Trophoblast cell (in vitro differentiated cells and primary cell): ENCODE results near the gene MAPK13.

ENCODE experiments used
- DNase-seq, 2 donors: peaks; one replicate each; pipeline ENCODE4 v3.0.0-alpha.2; 2016
- H2AFZ ChIP-seq: 2 replicates; pipeline ENCODE4 v1.6.1; 2013; ENCODE audit warnings: low read length, moderate library complexity, mild to moderate bottlenecking; ENCODE audit not compliant: insufficient read depth, poor library complexity
- H2AK5ac ChIP-seq: 2 replicates; pipeline ENCODE4 v1.6.1; 2013; ENCODE audit warnings: mild to moderate bottlenecking, low read length
- H2BK120ac ChIP-seq: 2 replicates; pipeline ENCODE4 v1.6.1; 2013; ENCODE audit warnings: low read length, mild to moderate bottlenecking, moderate library complexity; ENCODE audit not compliant: insufficient read depth, poor library complexity
- H2BK12ac ChIP-seq: 2 replicates; pipeline ENCODE4 v1.6.1; 2013; ENCODE audit warnings: mild to moderate bottlenecking, low read length, moderate library complexity
- H2BK5ac ChIP-seq: 2 replicates; pipeline ENCODE4 v1.6.1; 2013; ENCODE audit warnings: low read length, low read depth, moderate library complexity, mild to moderate bottlenecking; ENCODE audit not compliant: poor library complexity
- H3K14ac ChIP-seq: 2 replicates; pipeline ENCODE4 v1.6.1; 2013; ENCODE audit warnings: mild to moderate bottlenecking, low read length
- H3K18ac ChIP-seq: 2 replicates; pipeline ENCODE4 v1.6.1; 2013; ENCODE audit warnings: mild to moderate bottlenecking, low read length
- H3K23ac ChIP-seq: 2 replicates; pipeline ENCODE4 v1.6.1; 2013; ENCODE audit warnings: low read length
- H3K27ac ChIP-seq: 2 replicates; pipeline ENCODE4 v1.5.1; 2013; ENCODE audit warnings: low read depth, mild to moderate bottlenecking, inconsistent platforms, low read length, moderate library complexity
- H3K27me3 ChIP-seq: 2 replicates; pipeline ENCODE4 v1.6.1; 2013; ENCODE audit warnings: inconsistent platforms, mild to moderate bottlenecking, low read length, moderate library complexity; ENCODE audit not compliant: insufficient read depth
- H3K36me3 ChIP-seq, 2 experiments: 1 replicate in 1 of 2; 2 replicates in 1 of 2; pipeline ENCODE4 v1.6.1; 2013; ENCODE audit warnings: low read length in 2 of 2, mild to moderate bottlenecking in 2 of 2, moderate library complexity in 1 of 2; ENCODE audit not compliant: insufficient read depth in 2 of 2, control insufficient read depth in 1 of 2
- H3K4ac ChIP-seq: 2 replicates; pipeline ENCODE4 v1.6.1; 2013; ENCODE audit warnings: low read depth, mild to moderate bottlenecking, low read length, moderate library complexity
- H3K4me1 ChIP-seq, 2 experiments: 1 replicate in 1 of 2; 2 replicates in 1 of 2; pipeline ENCODE4 v1.6.1; 2013; ENCODE audit warnings: low read length in 2 of 2, mild to moderate bottlenecking in 2 of 2, moderate library complexity in 1 of 2; ENCODE audit not compliant: insufficient read depth in 2 of 2, control insufficient read depth in 1 of 2
- H3K4me2 ChIP-seq: 2 replicates; pipeline ENCODE4 v1.6.1; 2013; ENCODE audit warnings: inconsistent platforms, mild to moderate bottlenecking, low read length, moderate library complexity
- H3K4me3 ChIP-seq: 2 replicates; pipeline ENCODE4 v1.5.1; 2013; ENCODE audit warnings: mild to moderate bottlenecking, low read depth, low read length, inconsistent platforms
- H3K79me1 ChIP-seq: one replicate; pipeline ENCODE4 v1.6.1; 2013; ENCODE audit warnings: low read length
- H3K79me2 ChIP-seq: 2 replicates; pipeline ENCODE4 v1.6.1; 2013; ENCODE audit warnings: low read length, mild to moderate bottlenecking; ENCODE audit not compliant: control insufficient read depth, insufficient read depth, poor library complexity
- H3K9ac ChIP-seq: 2 replicates; pipeline ENCODE4 v1.6.1; 2013; ENCODE audit warnings: mild to moderate bottlenecking, low read length
- H3K9me3 ChIP-seq: 2 replicates; pipeline ENCODE4 v1.6.1; 2013; ENCODE audit warnings: low read depth, mild to moderate bottlenecking, control low read depth, inconsistent platforms, low read length; ENCODE audit not compliant: insufficient read depth
- H4K12ac ChIP-seq: 2 replicates; pipeline ENCODE4 v1.6.1; 2013; ENCODE audit warnings: low read depth, mild to moderate bottlenecking, low read length, moderate library complexity
- H4K8ac ChIP-seq: 2 replicates; pipeline ENCODE4 v1.6.1; 2013; ENCODE audit warnings: low read depth, mild to moderate bottlenecking, low read length, moderate library complexity
- H4K91ac ChIP-seq: one replicate; pipeline ENCODE4 v1.6.1; 2013; ENCODE audit warnings: low read depth, mild to moderate bottlenecking, low read length, moderate library complexity
- WGBS: extraction: QIAGEN DNeasy Blood & Tissue Kit; methylation state at CpG from one replicate; pipeline ENCODE4 v1.1.7; 2013; ENCODE audit warnings: missing lambda C conversion rate; ENCODE audit not compliant: insufficient read length, insufficient coverage; ENCODE audit errors: extremely low coverage; 5-methylcytosine and 5-hydroxymethylcytosine counted together

The MAPK13 gene

DNA sequence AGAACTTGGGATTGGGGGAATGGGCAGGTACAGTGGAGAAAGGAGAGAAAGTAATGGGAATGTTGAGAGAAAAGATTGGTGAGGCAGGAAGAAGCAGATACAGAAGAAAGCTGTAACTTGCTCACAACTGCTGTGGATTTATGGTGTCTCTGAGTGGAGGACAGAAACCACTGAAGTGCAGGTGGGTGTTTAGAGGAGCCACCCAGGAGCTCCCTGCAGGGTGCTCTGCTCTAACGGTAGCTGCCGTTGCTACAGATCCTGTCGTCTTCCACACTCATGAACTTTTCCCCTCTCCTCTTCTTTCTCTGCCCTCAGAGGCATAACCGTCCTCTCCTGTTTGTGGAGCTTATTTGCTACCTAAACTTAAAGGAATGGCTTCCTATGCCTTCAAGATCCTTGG, 27.5 kb upstream of the MAPK13 start:
- H3K27me3 ChIP-seq = no peaks in the 10 kb centered on the region
- H3K4me2 ChIP-seq = no peak overlapping the region
- H3K23ac ChIP-seq = no peak overlapping the region
- no peaks in the 10 kb centered on the region for H3K9me3 ChIP-seq
- H3K14ac ChIP-seq = no peak overlapping the region
- no peak overlapping the region for H2AK5ac ChIP-seq
- no CpG with 5 or more reads among the region's 4 CpGs for WGBS
- H3K9ac ChIP-seq = no peak overlapping the region
- H4K91ac ChIP-seq = no peak overlapping the region
- no peak overlapping the region for H2BK120ac ChIP-seq
- H3K27ac ChIP-seq = no peak overlapping the region
- H3K4ac ChIP-seq = no peak overlapping the region
- peaks cover 0 to 2% of the 10 kb centered on the region in 2 experiments for H3K4me1 ChIP-seq
- H2BK12ac ChIP-seq = no peak overlapping the region
- no peak overlapping the region for H3K4me3 ChIP-seq
- H4K12ac ChIP-seq = no peak overlapping the region
- no peak overlapping the region for H4K8ac ChIP-seq
- DNase-seq = no peak
- H3K79me1 ChIP-seq = no peaks in the 10 kb centered on the region
- no peak overlapping the region for H3K18ac ChIP-seq
- peaks cover 3 to 18% of the 10 kb centered on the region in 2 experiments for H3K36me3 ChIP-seq
- no peak overlapping the region for H2AFZ ChIP-seq
- H2BK5ac ChIP-seq = no peak overlapping the region
- no peaks in the 10 kb centered on the region for H3K79me2 ChIP-seq

DNA sequence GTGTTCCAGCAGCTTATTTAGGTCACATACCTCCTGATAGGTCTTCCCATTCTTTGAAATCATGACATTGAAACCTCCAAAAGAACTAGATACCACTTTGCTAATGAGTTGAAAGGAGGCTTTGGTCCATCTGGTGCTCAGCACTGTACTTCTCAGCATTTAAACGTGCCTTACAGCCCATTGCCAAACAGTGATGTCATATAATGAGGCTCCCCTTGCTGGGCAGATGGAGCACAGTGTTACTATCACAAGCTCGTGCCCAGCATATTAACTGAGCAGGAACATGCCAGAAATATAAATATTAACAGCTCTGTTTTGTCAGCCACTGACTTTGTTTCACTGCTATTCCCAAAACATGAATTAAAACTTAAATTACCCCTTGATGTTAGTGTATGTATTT, 25.5 kb upstream of the MAPK13 start:
- no peak overlapping the region for H2BK12ac ChIP-seq
- no peaks in the 10 kb centered on the region for H3K79me1 ChIP-seq
- no peak overlapping the region for H3K4me3 ChIP-seq
- no peak overlapping the region for H3K23ac ChIP-seq
- H3K79me2 ChIP-seq = no peaks in the 10 kb centered on the region
- H3K4me1 ChIP-seq = peaks cover 0 to 2% of the 10 kb centered on the region in 2 experiments
- H3K4ac ChIP-seq = no peak overlapping the region
- peaks cover 8 to 31% of the 10 kb centered on the region in 2 experiments for H3K36me3 ChIP-seq
- H3K27ac ChIP-seq = no peak overlapping the region
- no peak overlapping the region for H4K8ac ChIP-seq
- H3K9me3 ChIP-seq = no peaks in the 10 kb centered on the region
- WGBS = no CpG with 5 or more reads among the region's 2 CpGs
- H3K27me3 ChIP-seq = no peaks in the 10 kb centered on the region
- no peak overlapping the region for H3K4me2 ChIP-seq
- H2AFZ ChIP-seq = no peak overlapping the region
- no peak overlapping the region for H3K9ac ChIP-seq
- no peak overlapping the region for H4K91ac ChIP-seq
- no peak overlapping the region for H4K12ac ChIP-seq
- no peak overlapping the region for H2BK5ac ChIP-seq
- H2AK5ac ChIP-seq = no peak overlapping the region
- no peak overlapping the region for H2BK120ac ChIP-seq
- no peak overlapping the region for H3K14ac ChIP-seq
- no peak overlapping the region for H3K18ac ChIP-seq
- no peak for DNase-seq

DNA sequence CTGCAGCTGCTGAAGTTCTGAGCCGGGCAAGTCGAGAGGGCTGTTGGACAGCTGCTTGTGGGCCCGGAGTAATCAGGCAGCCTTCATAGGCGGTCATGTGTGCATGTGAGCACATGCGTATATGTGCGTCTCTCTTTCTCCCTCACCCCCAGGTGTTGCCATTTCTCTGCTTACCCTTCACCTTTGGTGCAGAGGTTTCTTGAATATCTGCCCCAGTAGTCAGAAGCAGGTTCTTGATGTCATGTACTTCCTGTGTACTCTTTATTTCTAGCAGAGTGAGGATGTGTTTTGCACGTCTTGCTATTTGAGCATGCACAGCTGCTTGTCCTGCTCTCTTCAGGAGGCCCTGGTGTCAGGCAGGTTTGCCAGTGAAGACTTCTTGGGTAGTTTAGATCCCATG, 21.2 kb upstream of the MAPK13 start:
- DNase-seq = no peak
- H2BK5ac ChIP-seq = no peak overlapping the region

DNA sequence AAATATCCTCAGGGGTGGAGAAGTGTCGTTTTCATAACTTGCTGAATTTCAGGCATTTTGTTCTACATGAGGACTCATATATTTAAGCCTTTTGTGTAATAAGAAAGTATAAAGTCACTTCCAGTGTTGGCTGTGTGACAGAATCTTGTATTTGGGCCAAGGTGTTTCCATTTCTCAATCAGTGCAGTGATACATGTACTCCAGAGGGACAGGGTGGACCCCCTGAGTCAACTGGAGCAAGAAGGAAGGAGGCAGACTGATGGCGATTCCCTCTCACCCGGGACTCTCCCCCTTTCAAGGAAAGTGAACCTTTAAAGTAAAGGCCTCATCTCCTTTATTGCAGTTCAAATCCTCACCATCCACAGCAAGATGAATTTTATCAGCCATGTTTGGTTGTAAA, 20.3 kb upstream of the MAPK13 start:
- H4K91ac ChIP-seq = no peak overlapping the region
- no peak overlapping the region for H4K12ac ChIP-seq

More for the DNA sequence above, 21.2 kb upstream of the MAPK13 start:
- no peaks in the 10 kb centered on the region for H3K27me3 ChIP-seq
- no CpG with 5 or more reads among the region's 7 CpGs for WGBS
- no peaks in the 10 kb centered on the region for H3K79me2 ChIP-seq
- no peak overlapping the region for H4K91ac ChIP-seq
- no peak overlapping the region for H2AFZ ChIP-seq
- H3K79me1 ChIP-seq = no peaks in the 10 kb centered on the region
- H3K18ac ChIP-seq = no peak overlapping the region
- H3K4ac ChIP-seq = no peak overlapping the region
- H4K8ac ChIP-seq = no peak overlapping the region
- H3K4me3 ChIP-seq = no peak overlapping the region
- H2BK12ac ChIP-seq = no peak overlapping the region
- H4K12ac ChIP-seq = no peak overlapping the region
- no peak overlapping the region for H3K9ac ChIP-seq
- no peak overlapping the region for H3K23ac ChIP-seq
- H3K9me3 ChIP-seq = peaks cover 2% of the 10 kb centered on the region
- no peak overlapping the region for H3K4me2 ChIP-seq
- no peak overlapping the region for H2BK120ac ChIP-seq
- no peaks in the 10 kb centered on the region for H3K4me1 ChIP-seq
- H3K14ac ChIP-seq = no peak overlapping the region
- H3K27ac ChIP-seq = no peak overlapping the region
- H3K36me3 ChIP-seq = peaks cover 11 to 20% of the 10 kb centered on the region in 2 experiments
- no peak overlapping the region for H2AK5ac ChIP-seq

More for the DNA sequence above, 20.3 kb upstream of the MAPK13 start:
- WGBS = no CpG with 5 or more reads among the region's 3 CpGs
- H2BK12ac ChIP-seq = no peak overlapping the region
- H3K4me1 ChIP-seq = no peaks in the 10 kb centered on the region
- no peak overlapping the region for H3K18ac ChIP-seq
- H3K27me3 ChIP-seq = no peaks in the 10 kb centered on the region
- H4K8ac ChIP-seq = no peak overlapping the region
- no peak for DNase-seq
- no peak overlapping the region for H3K23ac ChIP-seq
- H3K36me3 ChIP-seq = peaks cover 11 to 18% of the 10 kb centered on the region in 2 experiments
- H3K9ac ChIP-seq = no peak overlapping the region
- no peak overlapping the region for H2AK5ac ChIP-seq
- H3K79me1 ChIP-seq = no peaks in the 10 kb centered on the region
- no peak overlapping the region for H3K14ac ChIP-seq
- H3K9me3 ChIP-seq = peaks cover 2% of the 10 kb centered on the region
- H3K4me2 ChIP-seq = no peak overlapping the region
- no peak overlapping the region for H2BK120ac ChIP-seq
- no peak overlapping the region for H2BK5ac ChIP-seq
- no peak overlapping the region for H3K4ac ChIP-seq
- no peaks in the 10 kb centered on the region for H3K79me2 ChIP-seq
- no peak overlapping the region for H3K27ac ChIP-seq
- no peak overlapping the region for H2AFZ ChIP-seq
- H3K4me3 ChIP-seq = no peak overlapping the region
